Breast epithelium (tissue), 3 donors: Measurements from ENCODE around the gene KCNK3.

Experiments used
- POLR2A ChIP-seq: fragments of 450-650 bp; IDR thresholded peaks from one replicate; pipeline ENCODE4 v1.6.1; 2016; ENCODE audit warnings: antibody characterized with exemption, mild to moderate bottlenecking, moderate library complexity
- POLR2AphosphoS5 ChIP-seq, 3 donors: sonication (generic); formaldehyde crosslinking; IDR thresholded peaks; one replicate each; pipeline ENCODE4 v1.6.1; 2017; ENCODE audit warnings: antibody characterized with exemption in 3 of 3
- TF ChIP-seq, protein P1 (sequence below), 3 donors: fragments of 450-650 bp; IDR thresholded peaks; one replicate each; pipeline ENCODE4 v1.5.1; 2016 to 2017; ENCODE audit warnings: antibody characterized with exemption in 3 of 3, mild to moderate bottlenecking in 3 of 3, moderate library complexity in 3 of 3

DNA sequence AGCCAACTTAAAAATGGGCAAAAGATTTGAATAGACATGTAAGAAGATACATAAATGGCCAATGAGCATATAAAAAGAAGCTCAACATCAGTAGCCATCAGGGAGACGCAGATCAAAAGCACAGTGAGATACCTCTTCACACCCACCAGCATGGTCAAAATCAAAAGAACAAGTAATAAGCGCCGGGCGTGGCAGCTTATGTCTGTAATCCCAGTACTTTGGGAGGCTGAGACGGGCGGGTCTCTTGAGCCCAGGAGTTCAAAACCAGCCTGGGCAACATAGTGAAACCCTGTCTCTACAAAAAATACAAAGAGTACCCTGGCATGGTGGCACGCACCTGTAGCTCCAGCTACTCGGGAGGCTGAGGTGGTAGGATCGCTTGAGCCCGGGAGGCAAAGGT, 46.8 kb upstream of the KCNK3 start:
- TF ChIP-seq POLR2AphosphoS5 (IDR thresholded peaks at IDR 0.05) (no peak), POLR2A (no peak)
- TF ChIP-seq, protein P1, sequence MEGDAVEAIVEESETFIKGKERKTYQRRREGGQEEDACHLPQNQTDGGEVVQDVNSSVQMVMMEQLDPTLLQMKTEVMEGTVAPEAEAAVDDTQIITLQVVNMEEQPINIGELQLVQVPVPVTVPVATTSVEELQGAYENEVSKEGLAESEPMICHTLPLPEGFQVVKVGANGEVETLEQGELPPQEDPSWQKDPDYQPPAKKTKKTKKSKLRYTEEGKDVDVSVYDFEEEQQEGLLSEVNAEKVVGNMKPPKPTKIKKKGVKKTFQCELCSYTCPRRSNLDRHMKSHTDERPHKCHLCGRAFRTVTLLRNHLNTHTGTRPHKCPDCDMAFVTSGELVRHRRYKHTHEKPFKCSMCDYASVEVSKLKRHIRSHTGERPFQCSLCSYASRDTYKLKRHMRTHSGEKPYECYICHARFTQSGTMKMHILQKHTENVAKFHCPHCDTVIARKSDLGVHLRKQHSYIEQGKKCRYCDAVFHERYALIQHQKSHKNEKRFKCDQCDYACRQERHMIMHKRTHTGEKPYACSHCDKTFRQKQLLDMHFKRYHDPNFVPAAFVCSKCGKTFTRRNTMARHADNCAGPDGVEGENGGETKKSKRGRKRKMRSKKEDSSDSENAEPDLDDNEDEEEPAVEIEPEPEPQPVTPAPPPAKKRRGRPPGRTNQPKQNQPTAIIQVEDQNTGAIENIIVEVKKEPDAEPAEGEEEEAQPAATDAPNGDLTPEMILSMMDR (IDR thresholded peaks at IDR 0.05): no peak
